Measurements from ENCODE around the gene NEMP2. TPM values are rescaled to one million over a fixed set of nuclear protein-coding genes. Genes with fewer than 3 reads are reported as not detected.

Gene NEMP2
- total RNA-seq, 1 donor from 2014 or later, result 15.0 TPM

- no peak overlapping the region for H3K4me3 ChIP-seq (ENCODE audit: low read depth, low read length)
- DNase-seq (ENCODE audit: low read depth), result no peak
- TF ChIP-seq, protein P1, sequence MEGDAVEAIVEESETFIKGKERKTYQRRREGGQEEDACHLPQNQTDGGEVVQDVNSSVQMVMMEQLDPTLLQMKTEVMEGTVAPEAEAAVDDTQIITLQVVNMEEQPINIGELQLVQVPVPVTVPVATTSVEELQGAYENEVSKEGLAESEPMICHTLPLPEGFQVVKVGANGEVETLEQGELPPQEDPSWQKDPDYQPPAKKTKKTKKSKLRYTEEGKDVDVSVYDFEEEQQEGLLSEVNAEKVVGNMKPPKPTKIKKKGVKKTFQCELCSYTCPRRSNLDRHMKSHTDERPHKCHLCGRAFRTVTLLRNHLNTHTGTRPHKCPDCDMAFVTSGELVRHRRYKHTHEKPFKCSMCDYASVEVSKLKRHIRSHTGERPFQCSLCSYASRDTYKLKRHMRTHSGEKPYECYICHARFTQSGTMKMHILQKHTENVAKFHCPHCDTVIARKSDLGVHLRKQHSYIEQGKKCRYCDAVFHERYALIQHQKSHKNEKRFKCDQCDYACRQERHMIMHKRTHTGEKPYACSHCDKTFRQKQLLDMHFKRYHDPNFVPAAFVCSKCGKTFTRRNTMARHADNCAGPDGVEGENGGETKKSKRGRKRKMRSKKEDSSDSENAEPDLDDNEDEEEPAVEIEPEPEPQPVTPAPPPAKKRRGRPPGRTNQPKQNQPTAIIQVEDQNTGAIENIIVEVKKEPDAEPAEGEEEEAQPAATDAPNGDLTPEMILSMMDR (conservative IDR thresholded peaks at IDR 0.05; ENCODE audit: low read depth, low read length), result no peak
These were observed 27.9 kb downstream of the NEMP2 start for GRCh38 chr2:190506666-190507065.

GRCh38 chr2:190505696-190506095, 28.8 kb downstream of the NEMP2 start:
- no peak for DNase-seq (ENCODE audit: low read depth)
- TF ChIP-seq, protein P1 (conservative IDR thresholded peaks at IDR 0.05; ENCODE audit: low read depth, low read length), result no peak
- no peak overlapping the region for H3K4me3 ChIP-seq (ENCODE audit: low read depth, low read length)

- DNase-seq (ENCODE audit: low read depth), result no peak
- TF ChIP-seq, protein P1 (conservative IDR thresholded peaks at IDR 0.05; ENCODE audit: low read depth, low read length), result no peak
- H3K4me3 ChIP-seq (ENCODE audit: low read depth, low read length), result no peak overlapping the region
These were observed 29.6 kb downstream of the NEMP2 start for GRCh38 chr2:190504912-190505311.

- no peak for DNase-seq (ENCODE audit: low read depth)
- TF ChIP-seq, protein P1 (conservative IDR thresholded peaks at IDR 0.05; ENCODE audit: low read depth, low read length), result no peak
These were observed 31.4 kb downstream of the NEMP2 start for GRCh38 chr2:190503088-190503487.

DNA sequence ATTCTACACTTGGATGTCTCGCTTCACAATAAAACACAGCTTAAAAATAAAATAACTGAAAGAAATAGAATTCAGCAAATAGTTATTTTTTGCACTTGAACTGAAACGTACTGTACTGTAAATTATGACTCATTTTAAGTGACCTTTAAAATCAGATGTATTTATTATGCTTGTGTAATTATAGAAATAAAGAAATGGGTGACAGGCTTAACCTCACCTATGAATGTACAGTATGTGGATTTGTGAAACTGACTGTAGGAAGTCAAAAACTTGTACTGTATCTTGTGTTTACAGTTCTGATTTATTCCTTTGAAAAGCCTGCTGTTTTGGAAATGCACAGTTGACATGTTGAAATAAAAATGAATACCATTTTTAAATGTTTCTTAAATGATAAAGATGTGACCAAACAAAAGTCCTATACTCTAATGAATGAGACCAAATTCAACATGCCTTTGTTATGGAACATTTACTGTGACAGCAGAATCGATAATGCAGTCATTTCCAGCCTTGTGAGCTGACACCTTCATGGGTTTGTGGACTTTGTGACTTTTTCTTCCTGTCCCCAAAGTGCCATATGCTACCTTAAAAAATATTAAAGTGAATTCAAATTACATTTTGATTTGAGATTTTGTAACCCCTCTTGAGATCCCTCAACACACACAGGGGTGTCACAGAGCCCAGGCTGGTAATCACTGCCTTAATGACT, 32.7 kb downstream of the NEMP2 start:
- no peak for DNase-seq (ENCODE audit: low read depth)
- no peak overlapping the region for H3K4me3 ChIP-seq (ENCODE audit: low read depth, low read length)
- TF ChIP-seq, protein P1 (conservative IDR thresholded peaks at IDR 0.05; ENCODE audit: low read depth, low read length), result no peak

More at GRCh38 chr2:190503088-190503487, 31.4 kb downstream of the NEMP2 start:
- no peak overlapping the region for H3K4me3 ChIP-seq (ENCODE audit: low read depth, low read length)

DNA sequence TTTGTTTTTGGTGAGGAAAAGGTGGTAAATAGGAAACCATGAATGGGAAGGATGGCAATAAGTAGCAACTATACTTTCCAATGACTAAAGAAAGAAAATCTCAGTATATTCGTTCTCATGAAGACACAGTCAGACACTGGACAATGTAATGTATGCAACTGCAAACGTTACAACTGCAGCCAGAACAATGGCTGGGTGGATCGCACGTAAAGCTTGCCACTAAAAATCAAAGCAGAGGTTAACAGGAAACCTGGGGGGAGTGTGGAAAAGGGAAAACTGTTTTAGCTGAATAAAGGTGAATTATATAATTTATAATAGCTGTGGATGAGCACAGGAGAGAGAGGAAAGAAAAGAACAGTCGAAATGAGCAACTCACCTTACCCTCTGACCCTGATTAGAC, 33.3 kb downstream of the NEMP2 start:
- no peak overlapping the region for H3K4me3 ChIP-seq (ENCODE audit: low read depth, low read length)
- DNase-seq (ENCODE audit: low read depth), result no peak
- TF ChIP-seq, protein P1 (conservative IDR thresholded peaks at IDR 0.05; ENCODE audit: low read depth, low read length), result no peak

DNA sequence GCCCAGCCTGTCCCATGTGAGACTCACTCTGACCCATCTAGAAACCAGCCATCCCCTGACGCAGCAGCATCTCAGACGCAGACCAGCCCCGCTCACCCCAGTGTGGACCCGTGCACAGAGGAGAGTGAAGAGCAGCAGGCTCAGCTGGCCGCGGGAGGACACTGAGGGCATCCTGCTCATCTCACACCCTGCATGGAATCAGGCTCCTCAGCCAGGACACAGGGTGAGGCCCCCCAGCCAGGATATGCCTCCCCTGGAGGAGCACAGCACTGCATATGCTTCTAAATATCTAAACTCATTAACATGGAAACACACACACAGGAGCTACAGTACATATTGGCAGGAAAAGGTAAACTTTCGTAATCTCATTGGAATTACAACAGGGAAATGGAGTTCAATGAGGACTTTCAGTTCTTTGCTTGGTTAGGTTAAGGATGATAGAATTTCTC, 34.4 kb downstream of the NEMP2 start:
- DNase-seq (ENCODE audit: low read depth), result no peak
- no peak overlapping the region for H3K4me3 ChIP-seq (ENCODE audit: low read depth, low read length)
- TF ChIP-seq, protein P1 (conservative IDR thresholded peaks at IDR 0.05; ENCODE audit: low read depth, low read length), result no peak
